Activated naive CD8-positive, alpha-beta T cell treated with anti-CD3 and anti-CD28 coated beads, Interleukin-2, amount 10 ng/mL, durations not matched to agents 7 days and 5 days (primary cell): ENCODE results near the gene PCDHA8. TPM values are rescaled to one million over a fixed set of nuclear protein-coding genes. Genes with fewer than 3 reads are reported as not detected.
A peak's percentile ranks its signal among the peaks of the same experiment; 100 is the strongest.
"Not testable (repeated sequence)": the region's sequence is repeated elsewhere in the genome, so short reads cannot be mapped to it uniquely, and the experiment has no call there.

Source experiments
- ATAC-seq: fragments of 150-1000 bp; cut with Tn5 transposase; one replicate; pipeline ENCODE4 v1.10.0; 2021; ENCODE audit warnings: low read depth, moderate library complexity
- POLR2A ChIA-PET: fragments of 350-600 bp; sonication (Branson Sonifier 250); formaldehyde crosslinking; loops from one replicate; lab custom pipeline; 2021; ENCODE audit warnings: antibody characterized with exemption; lab: Charles Lee
- DNase-seq: peaks from one replicate; pipeline ENCODE4 v3.0.0; 2021
- H3K27ac Mint-ChIP-seq: one replicate; pipeline ENCODE4 v1.8.0; 2022; ENCODE audit warnings: mild to moderate bottlenecking, mixed read lengths
- H3K27me3 Mint-ChIP-seq: one replicate; pipeline ENCODE4 v1.8.0; 2022; ENCODE audit warnings: mild to moderate bottlenecking, moderate library complexity, mixed read lengths
- H3K36me3 Mint-ChIP-seq: one replicate; pipeline ENCODE4 v1.8.0; 2021; ENCODE audit warnings: mild to moderate bottlenecking, mixed read lengths
- H3K4me1 Mint-ChIP-seq: one replicate; pipeline ENCODE4 v1.8.0; 2021; ENCODE audit warnings: mixed read lengths
- H3K4me3 Mint-ChIP-seq: one replicate; pipeline ENCODE4 v1.8.0; 2022; ENCODE audit warnings: mild to moderate bottlenecking, moderate library complexity, mixed read lengths
- H3K9me3 Mint-ChIP-seq: one replicate; pipeline ENCODE4 v1.8.0; 2021; ENCODE audit warnings: mixed read lengths
- total RNA-seq, 2 experiments: library from RNA; stranded (reverse); gene quantifications; one replicate each; pipeline ENCODE4 v1.2.3, GENCODE V29; 2021

Gene PCDHA8
- total RNA-seq, 2 experiments from 2014 or later, result not detected

- no peaks in the 10 kb centered on the region for H3K36me3 Mint-ChIP-seq
- no peak for ATAC-seq
- DNase-seq, result no peak
- H3K27ac Mint-ChIP-seq, result no peak overlapping the region
- POLR2A ChIA-PET, result no interaction called here
- H3K4me1 Mint-ChIP-seq, result no peaks in the 10 kb centered on the region
- no peak overlapping the region for H3K4me3 Mint-ChIP-seq
- H3K27me3 Mint-ChIP-seq, result peaks cover 6% of the 10 kb centered on the region
- peaks cover 14% of the 10 kb centered on the region for H3K9me3 Mint-ChIP-seq
Measured at GRCh38 chr5:140870221-140871201, 29.5 kb downstream of the PCDHA8 start.

GRCh38 chr5:140875085-140876065 lies 34.4 kb downstream of the PCDHA8 start, which contains the start of gene PCDHA12:
Gene PCDHA12 (plus strand): TSS chr5:140875308. CDS start chr5:140875473, 165 bp downstream.
- Mint-ChIP-seq H3K4me1 (no peaks in the 10 kb centered on the region), H3K9me3 (peaks cover 15% of the 10 kb centered on the region), H3K27me3 (peaks cover 8% of the 10 kb centered on the region), H3K27ac (peak within 1 kb of the TSS; percentile 54), H3K36me3 (no peaks in the 10 kb centered on the region), H3K4me3 (no peak within 1 kb of the TSS)
- DNase-seq (no peak), ATAC-seq (no peak)
- POLR2A ChIA-PET, result no interaction called here

- H3K4me3 Mint-ChIP-seq, POLR2A ChIA-PET, DNase-seq, H3K36me3 Mint-ChIP-seq, H3K27me3 Mint-ChIP-seq, ATAC-seq, H3K27ac Mint-ChIP-seq, H3K4me1 Mint-ChIP-seq: not testable (repeated sequence)
- peaks cover 22% of the 10 kb centered on the region for H3K9me3 Mint-ChIP-seq
Measured at GRCh38 chr5:140876541-140877261, 35.7 kb downstream of the PCDHA8 start.

- H3K9me3 Mint-ChIP-seq, result peaks cover 21% of the 10 kb centered on the region
- no peak overlapping the region for H3K27ac Mint-ChIP-seq
- ATAC-seq, result no peak
- no peaks in the 10 kb centered on the region for H3K36me3 Mint-ChIP-seq
- POLR2A ChIA-PET, result no interaction called here
- peaks cover 8% of the 10 kb centered on the region for H3K27me3 Mint-ChIP-seq
- H3K4me1 Mint-ChIP-seq, result no peaks in the 10 kb centered on the region
- DNase-seq, result no peak
- no peak overlapping the region for H3K4me3 Mint-ChIP-seq
Measured at GRCh38 chr5:140877262-140877581, 36.2 kb downstream of the PCDHA8 start.

- Mint-ChIP-seq H3K27me3 (peaks cover 2% of the 10 kb centered on the region), H3K4me3 (no peak within 1 kb of the TSS), H3K27ac (peak within 1 kb of the TSS; percentile 43), H3K9me3 (peaks cover 14% of the 10 kb centered on the region), H3K36me3 (no peaks in the 10 kb centered on the region), H3K4me1 (peaks cover 2% of the 10 kb centered on the region)
- POLR2A ChIA-PET, result no interaction called here
- ATAC-seq (no peak), DNase-seq (no peak)
Measured at GRCh38 chr5:140881889-140882590, 41.1 kb downstream of the PCDHA8 start, which contains the start of gene PCDHA13. Gene PCDHA13 (plus strand): TSS chr5:140882124. CDS start chr5:140882269, 145 bp downstream.

GRCh38 chr5:140882591-140882899 lies 41.6 kb downstream of the PCDHA8 start:
- H3K36me3 Mint-ChIP-seq, result no peaks in the 10 kb centered on the region
- no peak overlapping the region for H3K4me3 Mint-ChIP-seq
- H3K9me3 Mint-ChIP-seq, result peaks cover 14% of the 10 kb centered on the region
- ATAC-seq (no peak), DNase-seq (no peak)
- POLR2A ChIA-PET, result no interaction called here
- H3K27me3 Mint-ChIP-seq, result peaks cover 2% of the 10 kb centered on the region
- peak overlapping the region; percentile 43 for H3K27ac Mint-ChIP-seq
- peaks cover 2% of the 10 kb centered on the region for H3K4me1 Mint-ChIP-seq

- H3K27me3 Mint-ChIP-seq, result peaks cover 2% of the 10 kb centered on the region
- peaks cover 2% of the 10 kb centered on the region for H3K4me1 Mint-ChIP-seq
- no peak for ATAC-seq
- DNase-seq, result no peak
- POLR2A ChIA-PET, result no interaction called here
- H3K27ac Mint-ChIP-seq, result no peak overlapping the region
- peaks cover 14% of the 10 kb centered on the region for H3K9me3 Mint-ChIP-seq
- H3K36me3 Mint-ChIP-seq, result no peaks in the 10 kb centered on the region
- H3K4me3 Mint-ChIP-seq, result no peak overlapping the region
Measured at GRCh38 chr5:140883373-140883772, 42.4 kb downstream of the PCDHA8 start.

GRCh38 chr5:140883927-140884697 lies 43.1 kb downstream of the PCDHA8 start:
- no peaks in the 10 kb centered on the region for H3K36me3 Mint-ChIP-seq
- peaks cover 2% of the 10 kb centered on the region for H3K4me1 Mint-ChIP-seq
- peaks cover 2% of the 10 kb centered on the region for H3K27me3 Mint-ChIP-seq
- DNase-seq (no peak), ATAC-seq (no peak)
- peaks cover 14% of the 10 kb centered on the region for H3K9me3 Mint-ChIP-seq
- H3K4me3 Mint-ChIP-seq, result no peak overlapping the region
- no peak overlapping the region for H3K27ac Mint-ChIP-seq
- POLR2A ChIA-PET, result no interaction called here

Other genes starting within 250 kb of the PCDHA8 start
- gene CD14, start 208.0 kb upstream of the PCDHA8 start, total RNA-seq, result 1 to 10 TPM; 3.5 to 4.1 TPM
- gene TMCO6, start 201.7 kb upstream of the PCDHA8 start, total RNA-seq, result 10 to 100 TPM; 39.2 to 43.7 TPM
- 10 to 100 TPM; 65.9 to 66.6 TPM for gene NDUFA2, start 193.6 kb upstream of the PCDHA8 start, total RNA-seq
- gene IK, start 193.4 kb upstream of the PCDHA8 start, total RNA-seq, result 100 to 1,000 TPM; 135 to 140 TPM
- 10 to 100 TPM; 41.8 to 45.4 TPM for gene WDR55, start 176.3 kb upstream of the PCDHA8 start, total RNA-seq
- gene DND1, start 167.6 kb upstream of the PCDHA8 start, total RNA-seq, result 1 to 10 TPM; 3.1 to 3.4 TPM
- gene HARS1, start 149.8 kb upstream of the PCDHA8 start, total RNA-seq, result 10 to 100 TPM; 77.3 to 81.5 TPM
- gene HARS2, start 149.7 kb upstream of the PCDHA8 start, total RNA-seq, result 10 to 100 TPM; 38.7 to 41.7 TPM
- gene ZMAT2, start 140.7 kb upstream of the PCDHA8 start, total RNA-seq, result 10 to 100 TPM; 54.7 to 57.8 TPM
- gene PCDHA1, start 55.0 kb upstream of the PCDHA8 start, total RNA-seq, result not detected
- not detected for gene PCDHA2, start 46.3 kb upstream of the PCDHA8 start, total RNA-seq
- gene PCDHA3, start 40.1 kb upstream of the PCDHA8 start, total RNA-seq, result not detected
- gene PCDHA4, start 34.1 kb upstream of the PCDHA8 start, total RNA-seq, result not detected
- gene PCDHA5, start 19.6 kb upstream of the PCDHA8 start, total RNA-seq, result not detected
- gene PCDHA6, start 13.2 kb upstream of the PCDHA8 start, total RNA-seq, result not detected
- gene PCDHA7, start 6.9 kb upstream of the PCDHA8 start, total RNA-seq, result not detected
- gene PCDHA9, start 7.2 kb downstream of the PCDHA8 start, total RNA-seq, result not detected
- not detected for gene PCDHA10, start 14.7 kb downstream of the PCDHA8 start, total RNA-seq
- not detected for gene PCDHA11, start 27.8 kb downstream of the PCDHA8 start, total RNA-seq
- gene PCDHA12, start 34.1 kb downstream of the PCDHA8 start, total RNA-seq, result not detected
- not detected for gene PCDHA13, start 40.9 kb downstream of the PCDHA8 start, total RNA-seq
- gene PCDHAC1, start 85.1 kb downstream of the PCDHA8 start, total RNA-seq, result not detected
- not detected for gene PCDHAC2, start 125.3 kb downstream of the PCDHA8 start, total RNA-seq
- gene PCDHB1, start 210.2 kb downstream of the PCDHA8 start, total RNA-seq, result not detected